ENCODE data around the gene SLC6A20.
A peak's percentile ranks its signal among the peaks of the same experiment; 100 is the strongest.
"Not testable (repeated sequence)": the region's sequence is repeated elsewhere in the genome, so short reads cannot be mapped to it uniquely, and the experiment has no call there.

SLC6A20 gene

DNA sequence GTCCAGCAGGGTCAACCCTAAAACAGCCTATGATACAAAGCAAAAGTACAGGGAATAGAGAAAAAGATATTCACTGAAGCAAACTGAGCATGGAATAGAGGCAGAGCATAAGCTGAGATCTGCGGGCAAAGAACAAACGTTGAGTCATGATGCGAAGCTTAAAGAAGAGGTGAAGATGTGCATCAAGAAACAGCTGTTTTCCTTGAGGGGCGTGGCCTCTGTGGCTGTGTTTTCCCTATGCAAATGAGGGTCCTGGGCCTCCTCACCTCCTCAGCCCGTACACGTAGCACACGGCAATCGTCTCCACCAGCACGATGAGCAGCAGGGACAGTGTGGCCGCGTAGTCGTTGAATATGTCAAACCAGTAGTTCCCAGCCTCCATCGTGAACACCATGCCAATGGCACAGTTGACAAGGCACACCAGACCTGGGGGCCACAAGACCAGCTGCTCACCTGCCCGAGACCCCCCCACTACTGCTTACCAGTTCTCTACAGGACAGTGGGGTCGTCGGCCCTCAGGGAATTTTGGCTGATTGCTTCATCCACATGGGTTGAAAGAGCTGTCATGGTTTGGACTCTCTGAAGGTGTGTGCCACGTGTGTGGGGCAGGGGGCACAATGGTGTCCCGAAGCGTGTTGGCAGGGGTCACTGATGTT, 33.6 kb downstream of the SLC6A20 start:
- ATAC-seq: no peak
- Mint-ChIP-seq H3K4me3 (no peak overlapping the region), H3K27me3 (peaks cover 50% of the 10 kb centered on the region), H3K9me3 (peaks cover 5% of the 10 kb centered on the region), H3K27ac (no peak overlapping the region), H3K4me1 (peaks cover 6% of the 10 kb centered on the region), H3K36me3 (peaks cover 6% of the 10 kb centered on the region)

DNA sequence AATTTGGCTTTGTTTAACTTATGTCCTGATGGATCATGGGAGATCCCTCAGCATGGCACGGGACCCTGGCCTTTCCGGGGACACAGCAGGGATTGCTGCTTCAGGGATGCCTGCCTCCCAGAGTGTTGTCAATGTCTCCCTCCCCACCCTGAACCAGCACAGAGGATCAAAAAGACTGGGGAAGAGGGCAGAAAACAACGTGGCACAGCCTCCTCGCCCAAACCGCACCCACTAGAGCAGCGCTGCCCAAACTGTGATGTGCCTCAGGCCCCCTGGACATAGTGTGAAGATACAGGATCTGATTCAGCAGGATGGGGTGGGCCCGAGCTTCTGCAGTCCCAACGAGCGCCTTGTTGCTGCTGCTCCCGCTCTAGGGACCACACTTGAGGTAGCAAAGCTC, 34.5 kb downstream of the SLC6A20 start:
- Mint-ChIP-seq H3K36me3 (no peaks in the 10 kb centered on the region), H3K27ac (no peak overlapping the region), H3K4me1 (peaks cover 6% of the 10 kb centered on the region), H3K4me3 (no peak overlapping the region), H3K9me3 (no peaks in the 10 kb centered on the region), H3K27me3 (peaks cover 43% of the 10 kb centered on the region)
- ATAC-seq: no peak

DNA sequence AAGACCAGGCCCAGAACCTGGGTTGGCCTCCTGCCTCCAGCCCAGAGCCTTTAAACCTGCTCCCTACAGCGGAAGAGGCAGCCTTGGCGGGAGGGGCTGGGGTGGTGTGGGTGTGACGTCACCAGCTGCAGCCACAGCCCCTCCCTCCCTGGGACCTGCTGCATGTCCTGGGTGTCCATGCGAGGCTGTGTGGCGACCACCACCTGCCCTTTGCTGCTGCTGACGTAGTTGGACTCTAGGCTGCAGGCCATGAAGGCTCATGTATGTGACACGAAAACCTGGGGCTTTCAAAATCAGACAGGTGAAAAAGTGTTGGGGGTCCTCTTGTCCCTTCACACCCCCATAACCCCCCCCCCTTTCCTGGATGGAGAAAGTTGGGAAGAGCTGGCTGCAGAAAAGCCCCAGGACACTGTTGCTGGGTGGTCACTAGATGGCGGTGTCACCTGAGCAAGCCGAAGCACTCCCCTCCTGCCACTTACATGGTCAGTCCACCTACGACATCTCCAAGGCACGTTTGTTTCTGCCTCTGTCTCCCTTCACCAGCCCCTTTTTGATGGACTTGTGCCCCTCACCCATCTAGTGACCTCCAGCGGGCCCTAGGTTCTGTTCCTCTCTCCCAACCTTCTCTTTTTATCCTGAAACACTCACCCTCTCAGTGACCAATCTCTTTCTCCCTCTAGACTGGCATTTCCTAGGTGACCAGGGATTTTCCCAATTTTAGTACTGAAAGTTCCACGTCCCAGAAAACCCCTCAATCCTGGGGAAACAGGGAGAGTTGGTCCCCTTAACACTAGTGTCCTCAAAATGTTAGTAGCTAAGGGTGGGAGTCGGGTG, 35.2 kb downstream of the SLC6A20 start:
- Mint-ChIP-seq H3K4me3 (no peak overlapping the region), H3K27me3 (peaks cover 43% of the 10 kb centered on the region), H3K27ac (no peak overlapping the region), H3K4me1 (peaks cover 6% of the 10 kb centered on the region), H3K36me3 (no peaks in the 10 kb centered on the region), H3K9me3 (no peaks in the 10 kb centered on the region)
- peak; percentile 59 for ATAC-seq

DNA sequence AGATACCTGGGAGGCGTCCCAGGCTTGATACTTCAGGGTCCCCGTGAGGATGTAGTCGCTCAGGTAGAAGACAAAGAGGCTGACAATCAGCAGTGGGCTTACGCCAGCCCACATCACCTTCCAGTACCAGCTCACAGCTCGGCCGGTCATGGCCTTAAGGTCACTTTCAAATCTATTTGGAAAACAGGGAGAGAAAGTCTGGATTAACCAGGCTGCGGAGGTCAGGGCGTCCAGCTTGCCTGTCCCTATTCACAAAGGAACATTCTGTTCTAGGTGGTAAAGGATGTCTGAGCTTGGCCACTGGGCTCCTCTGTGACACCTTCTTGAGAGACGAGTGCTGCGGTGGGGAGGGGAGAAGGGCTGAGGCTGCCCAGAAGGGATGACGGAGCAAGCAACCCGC, 36.5 kb downstream of the SLC6A20 start:
- Mint-ChIP-seq H3K4me1 (peaks cover 6% of the 10 kb centered on the region), H3K9me3 (no peaks in the 10 kb centered on the region), H3K27me3 (peaks cover 43% of the 10 kb centered on the region), H3K4me3 (no peak overlapping the region), H3K36me3 (no peaks in the 10 kb centered on the region), H3K27ac (no peak overlapping the region)
- no peak for ATAC-seq

DNA sequence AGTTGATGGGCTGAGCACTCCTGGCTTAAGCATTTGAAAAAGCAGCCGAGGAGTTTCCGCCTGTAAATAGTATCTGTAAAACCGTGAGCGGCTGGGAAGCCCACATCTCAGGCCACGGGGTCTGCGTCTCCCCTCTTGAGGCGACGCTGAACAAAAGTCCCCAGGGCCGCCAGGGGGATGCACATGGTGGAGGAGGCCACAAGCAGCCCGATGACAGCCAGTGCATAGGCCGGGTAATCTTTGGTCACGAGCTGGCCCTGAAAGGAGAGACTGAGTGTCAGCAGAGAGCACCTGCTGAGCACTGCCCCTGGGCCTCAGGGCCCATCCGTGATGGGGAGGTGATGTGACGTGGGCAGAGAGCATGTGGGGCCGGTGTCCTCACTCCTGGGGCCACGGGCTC, 37.5 kb downstream of the SLC6A20 start:
- Mint-ChIP-seq H3K36me3 (peaks cover 6% of the 10 kb centered on the region), H3K9me3 (no peaks in the 10 kb centered on the region), H3K27me3 (peaks cover 36% of the 10 kb centered on the region), H3K4me1 (peaks cover 6% of the 10 kb centered on the region), H3K27ac (no peak overlapping the region), H3K4me3 (no peak overlapping the region)
- ATAC-seq: no peak

DNA sequence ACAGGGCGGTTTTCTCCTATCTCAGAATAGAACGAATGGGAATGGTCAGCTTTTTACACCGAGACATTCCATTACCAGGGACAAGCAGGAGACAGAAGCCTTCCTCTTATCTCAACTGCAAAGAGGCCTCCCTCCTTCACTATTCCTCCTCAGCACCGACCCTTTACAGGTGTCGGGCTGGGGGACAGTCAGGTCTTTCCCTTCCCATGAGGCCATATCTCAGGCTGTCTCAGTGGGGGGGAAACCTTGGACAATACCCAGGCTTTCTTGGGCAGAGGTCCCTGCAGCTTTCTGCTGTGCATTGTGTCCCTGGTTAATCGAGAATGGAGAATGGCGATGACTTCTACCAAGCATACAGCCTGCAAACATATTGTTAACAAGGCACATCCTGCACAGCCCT, 39.2 kb downstream of the SLC6A20 start:
- H3K27me3 Mint-ChIP-seq: peaks cover 25% of the 10 kb centered on the region
- not testable (repeated sequence) for H3K36me3 Mint-ChIP-seq, ATAC-seq

DNA sequence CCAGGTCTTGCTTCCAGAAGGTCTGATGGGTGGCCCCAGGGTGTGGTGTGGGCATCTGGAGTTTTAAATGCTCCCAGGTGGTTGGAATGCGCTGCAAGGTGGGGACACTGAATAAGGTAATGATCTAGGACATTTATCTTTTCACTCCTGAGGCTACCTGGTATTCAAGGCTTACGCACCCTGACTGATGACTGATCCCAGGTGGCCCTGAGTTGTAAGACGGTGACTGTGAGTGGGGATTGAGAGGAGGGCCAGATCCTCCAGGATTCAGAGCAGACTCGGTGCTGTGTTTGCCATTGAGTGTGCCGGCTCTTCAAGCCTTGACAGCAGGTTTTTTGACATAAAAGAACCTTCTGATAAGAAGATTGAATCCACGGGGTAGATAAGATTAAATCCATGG, 40.3 kb downstream of the SLC6A20 start:
- peaks cover 9% of the 10 kb centered on the region for H3K36me3 Mint-ChIP-seq
- H3K9me3 Mint-ChIP-seq: no peaks in the 10 kb centered on the region
- no peak for ATAC-seq
- H3K27me3 Mint-ChIP-seq: peaks cover 18% of the 10 kb centered on the region
- H3K4me1 Mint-ChIP-seq: peaks cover under 1% of the 10 kb centered on the region
- H3K4me3 Mint-ChIP-seq: no peak overlapping the region
- H3K27ac Mint-ChIP-seq: no peak overlapping the region

More for the DNA sequence above, 39.2 kb downstream of the SLC6A20 start:
- not testable (repeated sequence) for H3K9me3 Mint-ChIP-seq, H3K4me3 Mint-ChIP-seq, H3K4me1 Mint-ChIP-seq, H3K27ac Mint-ChIP-seq

DNA sequence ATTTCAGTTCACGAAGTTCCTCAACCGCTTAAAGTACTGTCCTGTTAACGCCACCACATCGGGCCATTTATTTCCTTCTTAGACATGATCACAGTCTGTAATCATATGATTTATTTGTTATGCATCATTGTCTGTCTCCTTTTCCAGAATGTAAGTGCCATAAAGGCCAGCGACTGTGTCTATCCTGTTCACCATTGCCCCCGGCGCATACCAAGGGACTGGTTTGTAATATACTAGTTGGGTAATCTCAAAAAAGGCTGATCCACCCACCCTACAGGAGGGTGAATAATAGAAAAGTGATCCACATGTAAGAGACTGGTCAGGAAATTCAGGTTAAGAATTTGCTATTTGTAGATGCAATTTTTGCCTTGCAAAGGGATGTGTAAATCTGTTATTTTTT, 41.9 kb downstream of the SLC6A20 start:
- H3K9me3 Mint-ChIP-seq: no peaks in the 10 kb centered on the region
- H3K4me1 Mint-ChIP-seq: no peaks in the 10 kb centered on the region
- no peak overlapping the region for H3K27ac Mint-ChIP-seq

DNA sequence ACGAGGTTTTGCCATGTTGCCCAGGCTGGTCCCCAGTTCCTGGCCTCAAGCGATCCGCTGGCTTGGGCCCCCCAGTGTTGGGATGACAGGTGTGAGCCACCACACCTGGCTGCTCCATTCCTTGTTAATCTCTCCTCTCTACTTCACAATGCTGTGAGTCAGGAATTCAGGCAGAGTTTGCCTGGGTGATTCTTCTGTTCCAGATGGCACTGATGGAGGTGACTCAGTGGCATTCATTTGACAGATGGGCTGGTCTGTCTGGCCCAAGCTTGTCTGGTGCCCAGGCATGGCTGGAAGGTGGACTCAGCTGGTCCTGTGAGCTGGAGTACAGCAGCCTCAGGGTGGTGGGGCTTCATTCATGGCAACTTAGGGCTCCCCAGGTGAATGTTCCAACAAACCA, 43.2 kb downstream of the SLC6A20 start:
- H3K9me3 Mint-ChIP-seq: peaks cover 4% of the 10 kb centered on the region
- no peaks in the 10 kb centered on the region for H3K4me1 Mint-ChIP-seq
- no peak overlapping the region for H3K4me3 Mint-ChIP-seq
- H3K27ac Mint-ChIP-seq: no peak overlapping the region
- ATAC-seq: no peak
- H3K27me3 Mint-ChIP-seq: no peaks in the 10 kb centered on the region
- peaks cover 19% of the 10 kb centered on the region for H3K36me3 Mint-ChIP-seq

More for the DNA sequence above, 41.9 kb downstream of the SLC6A20 start:
- no peak for ATAC-seq
- Mint-ChIP-seq H3K27me3 (peaks cover 3% of the 10 kb centered on the region), H3K36me3 (peaks cover 9% of the 10 kb centered on the region), H3K4me3 (no peak overlapping the region)

DNA sequence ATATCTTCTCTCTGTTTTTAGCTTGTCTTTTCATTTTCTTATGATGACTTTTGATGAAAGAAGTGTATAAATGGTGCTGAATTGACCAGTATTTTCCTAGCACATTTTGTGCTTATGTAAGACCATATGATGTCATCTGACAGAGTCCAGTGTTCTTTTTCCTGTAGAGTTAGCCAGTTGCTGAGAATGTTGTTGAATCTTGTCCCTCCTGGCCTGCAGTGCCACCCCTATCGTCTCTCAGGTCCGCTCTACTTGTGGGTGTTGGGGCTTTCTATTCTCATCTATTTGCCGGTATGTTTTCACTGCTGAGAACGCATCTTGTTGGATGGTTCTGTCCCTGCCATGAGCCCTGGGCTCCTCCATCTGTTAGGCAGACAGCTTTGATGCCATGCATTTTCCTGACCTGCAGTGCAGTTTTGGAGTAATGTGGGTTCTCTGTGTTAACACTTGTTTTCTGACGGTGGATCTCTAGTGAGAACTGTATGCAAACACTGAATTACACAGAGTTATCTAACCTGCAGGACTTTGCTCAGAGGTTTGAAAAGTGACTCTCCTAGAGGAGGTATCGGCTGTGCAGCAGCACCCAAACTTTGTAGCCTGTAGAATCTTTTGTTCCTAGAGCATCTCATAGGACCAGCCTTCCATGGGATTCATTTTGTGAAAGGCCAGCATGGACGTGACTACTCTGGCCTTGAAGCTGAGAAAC, 44.6 kb downstream of the SLC6A20 start:
- H3K4me3 Mint-ChIP-seq: no peak overlapping the region
- H3K27ac Mint-ChIP-seq: no peak overlapping the region
- peaks cover 28% of the 10 kb centered on the region for H3K36me3 Mint-ChIP-seq
- H3K9me3 Mint-ChIP-seq: peaks cover 4% of the 10 kb centered on the region
- no peaks in the 10 kb centered on the region for H3K4me1 Mint-ChIP-seq
- no peak for ATAC-seq
- no peaks in the 10 kb centered on the region for H3K27me3 Mint-ChIP-seq

DNA sequence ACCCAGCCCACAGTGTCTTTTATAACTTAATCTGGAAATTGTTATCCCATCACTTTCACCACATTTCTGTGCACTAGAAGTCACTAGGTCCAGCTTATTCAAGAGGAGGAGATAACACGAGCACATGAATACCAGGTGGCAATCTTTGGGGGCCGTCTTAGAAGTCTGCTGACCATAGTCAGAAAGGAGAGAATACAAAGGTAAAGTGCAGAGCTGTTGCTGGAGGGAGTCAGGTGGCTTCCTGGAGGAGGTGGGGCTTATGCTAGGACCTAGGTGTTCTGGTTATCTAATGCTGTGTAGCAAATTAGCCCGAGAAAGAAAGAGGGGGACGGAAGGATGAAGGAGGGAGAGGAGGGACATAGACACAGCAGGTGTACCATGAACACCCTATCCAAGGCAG, 46.5 kb downstream of the SLC6A20 start:
- H3K4me3 Mint-ChIP-seq: no peak overlapping the region
- no peak overlapping the region for H3K27ac Mint-ChIP-seq
- H3K4me1 Mint-ChIP-seq: no peaks in the 10 kb centered on the region
- no peaks in the 10 kb centered on the region for H3K27me3 Mint-ChIP-seq
- peaks cover 42% of the 10 kb centered on the region for H3K36me3 Mint-ChIP-seq
- ATAC-seq: no peak
- peaks cover 4% of the 10 kb centered on the region for H3K9me3 Mint-ChIP-seq

DNA sequence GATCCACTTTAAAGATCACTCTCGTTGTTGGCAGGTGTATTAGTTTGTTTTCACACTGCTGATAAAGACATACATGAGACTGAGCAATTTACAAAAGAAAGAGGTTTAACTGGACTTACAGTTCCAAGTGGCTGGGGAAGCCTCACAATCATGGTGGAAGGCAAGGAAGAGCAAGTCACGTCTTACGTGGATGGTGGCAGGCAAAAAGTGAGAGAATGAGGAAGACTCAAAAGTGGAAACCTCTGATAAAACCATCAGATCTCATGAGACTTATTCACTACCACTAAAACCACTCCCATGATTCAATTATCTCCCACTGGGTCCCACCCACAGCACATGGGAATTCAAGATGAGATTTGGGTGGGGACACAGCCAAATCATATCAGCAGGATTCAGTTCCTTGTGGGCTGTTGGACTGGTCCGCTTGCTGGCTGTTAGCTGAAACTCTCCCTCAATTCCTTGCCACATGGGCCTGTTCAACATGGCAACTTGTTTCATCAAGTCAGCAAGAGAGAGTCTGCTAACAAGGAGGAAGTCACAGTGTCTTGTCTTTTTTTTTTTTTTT, 47.2 kb downstream of the SLC6A20 start:
- H3K4me3 Mint-ChIP-seq, H3K9me3 Mint-ChIP-seq: not testable (repeated sequence)

DNA sequence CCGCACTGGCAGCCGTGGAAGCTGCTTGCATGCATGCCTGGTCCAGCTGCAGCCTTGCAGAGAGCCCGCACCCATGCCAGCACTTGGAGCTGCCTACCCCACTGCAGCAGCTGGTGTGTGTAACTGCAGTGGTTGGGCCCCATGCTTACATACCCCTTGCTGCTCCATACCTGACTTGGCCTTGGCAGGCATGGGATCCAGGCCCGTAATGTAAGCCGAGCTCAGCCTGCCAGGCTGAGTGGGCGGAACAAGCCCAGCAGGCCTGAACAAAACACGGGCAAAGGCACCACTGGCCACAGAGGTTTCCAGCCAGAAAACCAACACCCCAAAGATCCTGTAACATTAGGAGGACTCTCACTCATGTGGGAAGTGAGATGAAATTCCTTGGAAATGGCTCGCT, 48.3 kb downstream of the SLC6A20 start:
- Mint-ChIP-seq H3K36me3 (peaks cover 33% of the 10 kb centered on the region), H3K27me3 (no peaks in the 10 kb centered on the region), H3K4me3 (no peak overlapping the region), H3K4me1 (no peaks in the 10 kb centered on the region), H3K9me3 (peaks cover 4% of the 10 kb centered on the region), H3K27ac (no peak overlapping the region)
- no peak for ATAC-seq

More for the DNA sequence above, 47.2 kb downstream of the SLC6A20 start:
- not testable (repeated sequence) for H3K27ac Mint-ChIP-seq, H3K27me3 Mint-ChIP-seq, ATAC-seq, H3K4me1 Mint-ChIP-seq
- peaks cover 38% of the 10 kb centered on the region for H3K36me3 Mint-ChIP-seq

DNA sequence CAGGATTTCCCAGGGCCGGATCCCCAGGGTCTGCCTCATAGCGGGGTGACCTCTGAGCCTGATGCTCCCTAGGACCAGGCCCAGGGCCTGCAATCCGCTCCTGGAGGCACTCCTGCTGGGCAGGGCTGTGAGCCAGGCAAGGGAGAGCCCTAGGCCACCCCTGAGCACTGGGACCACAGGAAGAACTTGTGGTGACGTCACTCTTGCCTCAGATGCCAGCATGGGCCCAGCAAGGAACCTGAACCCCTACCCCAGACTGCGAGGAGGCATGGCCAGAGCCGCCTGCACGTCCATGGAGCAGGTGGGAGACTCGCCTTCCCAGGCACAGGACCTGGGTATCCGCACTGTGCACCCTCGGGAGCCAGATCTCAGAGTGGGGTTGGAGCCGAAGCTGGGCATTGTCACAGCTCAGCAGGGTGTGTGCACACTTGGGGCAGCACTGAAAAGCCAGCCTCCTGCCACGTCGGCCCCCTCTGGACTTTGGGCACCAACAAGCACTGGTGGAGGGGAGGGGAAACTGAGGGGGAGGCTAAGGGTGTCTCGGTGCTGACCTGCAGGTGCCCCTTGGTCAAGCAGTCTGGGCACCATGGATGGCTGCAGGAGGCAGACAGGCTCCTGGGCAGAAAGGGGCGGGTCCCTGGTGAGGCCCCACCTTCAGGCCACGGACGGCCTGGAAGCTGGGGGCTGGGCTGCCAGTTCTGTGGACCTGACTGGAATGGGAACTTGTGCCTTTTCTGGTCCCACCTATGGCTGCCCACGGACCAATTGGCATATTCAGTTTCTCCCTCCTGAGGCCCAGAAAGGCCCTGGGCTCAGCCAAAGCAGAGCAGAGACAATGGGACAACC, 49.3 kb downstream of the SLC6A20 start:
- Mint-ChIP-seq H3K4me1 (peaks cover 3% of the 10 kb centered on the region), H3K4me3 (no peak overlapping the region), H3K9me3 (peaks cover 4% of the 10 kb centered on the region), H3K36me3 (peaks cover 38% of the 10 kb centered on the region), H3K27ac (no peak overlapping the region), H3K27me3 (no peaks in the 10 kb centered on the region)
- ATAC-seq: peak; percentile 12
